HG03196 (cell line): ENCODE data around the gene EHD1.
A peak's percentile ranks its signal among the peaks of the same experiment; 100 is the strongest.

Experiments used
- ATAC-seq: cut with Tn5 transposase; IDR thresholded peaks from one replicate; pipeline ENCODE4 v1.9.1; 2021; ENCODE audit not compliant: unreplicated experiment

Gene EHD1

DNA sequence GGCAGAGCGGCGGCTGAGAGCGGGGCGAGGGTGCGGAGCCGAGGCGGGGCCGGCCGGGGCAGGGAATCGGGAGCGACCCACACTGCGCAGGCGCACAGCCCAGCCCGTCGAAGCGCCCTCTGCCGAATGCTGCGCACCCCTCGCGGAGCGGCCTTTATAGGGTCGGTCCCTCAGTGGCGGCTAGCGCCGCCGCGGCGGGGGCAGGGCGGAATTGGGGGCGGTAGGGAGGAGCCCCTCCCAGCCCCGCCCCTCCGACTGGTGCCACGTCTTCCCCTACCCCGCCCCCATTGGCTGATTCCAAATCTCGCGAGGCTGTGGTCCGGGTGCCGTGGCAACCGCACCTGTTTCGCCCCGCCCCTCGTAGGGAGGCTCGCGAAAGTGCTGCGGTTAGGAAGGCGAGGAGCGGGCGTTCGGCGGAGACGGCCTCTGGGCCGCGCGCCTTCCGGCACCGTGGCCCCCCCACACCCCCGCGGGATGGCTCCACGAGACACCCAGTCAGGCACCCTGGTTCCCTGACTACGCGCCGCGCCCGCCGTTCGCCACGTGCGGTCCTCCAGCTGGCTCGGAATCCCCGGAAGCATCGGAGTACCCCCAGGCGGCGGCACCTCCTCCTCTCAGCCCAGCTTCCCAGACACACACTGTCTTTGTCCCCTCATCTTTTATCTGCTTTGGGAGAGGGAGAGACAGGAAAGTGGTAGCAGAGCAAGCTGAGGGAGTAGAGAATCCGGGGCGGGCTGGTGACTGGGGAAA lies at the start of gene EHD1:
Gene EHD1, minus strand, starts transcription at position 128 of the 750 bp plus-strand sequence. CDS start 157 bp downstream, outside the sequence.
- ATAC-seq: peak; percentile 62

- ATAC-seq: no peak
Observed at GRCh38 chr11:64926689-64927088, 48.3 kb upstream of the EHD1 start.

DNA sequence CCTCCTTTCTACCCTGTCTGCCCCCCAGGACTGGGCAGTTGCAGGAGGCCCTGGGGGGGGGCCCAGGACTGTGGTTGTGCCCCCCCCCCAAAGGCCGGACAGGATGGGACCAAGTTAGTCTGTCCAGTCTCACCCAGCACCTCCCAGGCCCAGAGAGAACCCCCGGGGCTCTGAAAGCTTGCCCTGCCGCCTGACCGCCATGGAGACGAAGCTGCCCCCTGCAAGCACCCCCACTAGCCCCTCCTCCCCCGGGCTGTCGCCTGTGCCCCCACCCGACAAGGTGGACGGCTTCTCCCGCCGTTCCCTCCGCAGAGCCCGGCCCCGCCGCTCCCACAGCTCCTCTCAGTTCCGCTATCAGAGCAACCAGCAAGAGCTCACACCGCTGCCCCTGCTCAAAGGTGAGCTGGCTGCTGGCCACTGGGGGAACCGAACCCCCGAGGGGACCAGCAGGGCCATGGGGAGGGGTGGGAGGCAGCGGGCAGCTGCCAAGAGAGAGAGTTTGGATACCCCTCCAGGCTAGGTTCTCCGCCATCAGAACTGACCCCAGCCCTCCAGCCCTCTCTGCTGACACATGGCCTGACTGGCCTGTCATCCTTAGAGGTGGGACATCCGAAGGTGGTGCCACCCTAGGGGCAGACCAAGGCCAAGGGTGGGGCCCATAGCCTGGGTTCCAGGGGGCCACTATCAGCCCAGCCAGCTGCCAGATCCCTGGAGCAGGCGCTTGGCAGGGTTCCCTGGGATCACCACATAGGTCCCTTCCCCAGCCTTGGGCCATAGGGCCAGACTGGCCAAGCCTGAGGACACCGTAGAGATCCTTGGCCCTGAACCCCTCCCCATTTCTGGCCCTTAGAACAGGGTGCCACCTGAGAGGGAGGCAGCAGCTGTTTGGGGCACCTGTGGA lies 47.4 kb upstream of the EHD1 start:
- ATAC-seq: no peak

DNA sequence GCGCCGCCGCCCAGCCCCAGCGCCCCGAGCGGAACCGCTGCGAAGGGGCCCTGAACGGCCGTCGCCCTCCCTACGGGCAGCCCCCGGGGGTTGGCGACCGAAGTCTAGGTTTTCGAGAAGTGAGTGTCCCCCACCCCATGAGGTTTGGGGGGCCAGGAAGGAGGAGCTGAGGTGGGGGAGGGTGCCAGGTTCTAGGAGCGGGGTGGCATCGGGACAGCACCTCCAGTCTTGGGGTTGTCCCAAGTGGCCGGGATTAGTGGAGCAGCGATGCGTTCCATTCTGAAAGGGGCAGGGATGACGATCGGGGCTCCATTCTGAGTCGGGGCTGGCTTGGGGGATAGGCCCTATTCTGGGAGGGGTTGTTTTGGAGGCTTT lies 46.5 kb upstream of the EHD1 start:
- peak; percentile 6 for ATAC-seq

GRCh38 chr11:64923944-64924909 lies 45.8 kb upstream of the EHD1 start, which contains the start of gene PPP2R5B:
TSS of gene PPP2R5B (plus strand) at chr11:64924689. CDS start at chr11:64925735, 1,046 bp downstream.
- peak; percentile 71 for ATAC-seq

DNA sequence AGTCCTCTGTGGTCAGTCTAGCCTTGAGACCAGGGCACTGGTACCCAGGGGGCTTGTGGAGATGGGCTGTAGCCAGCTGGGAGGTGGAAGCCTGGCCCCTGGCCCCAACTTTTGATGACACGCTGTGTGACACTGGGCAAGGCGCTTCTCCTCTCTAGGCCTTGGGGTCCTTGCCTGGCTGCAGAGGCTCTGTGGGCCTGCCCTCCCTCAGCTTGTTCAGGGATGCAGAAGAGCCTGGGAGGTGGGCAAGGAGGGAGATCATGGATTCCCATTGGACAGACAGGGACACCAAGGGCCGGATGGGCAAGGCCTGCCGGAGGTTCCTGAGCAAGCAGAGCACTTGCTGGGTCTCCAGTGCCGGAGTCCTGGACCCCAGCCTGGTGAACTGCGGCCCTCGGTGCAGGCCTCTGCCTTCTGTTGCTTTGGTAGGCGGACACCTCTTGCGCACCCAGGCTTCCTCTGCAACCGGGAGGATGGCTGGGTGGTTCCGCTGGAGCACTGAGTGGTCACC lies 44.8 kb upstream of the EHD1 start:
- no peak for ATAC-seq

- no peak for ATAC-seq
Observed at GRCh38 chr11:64921384-64921783, 43.0 kb upstream of the EHD1 start.

DNA sequence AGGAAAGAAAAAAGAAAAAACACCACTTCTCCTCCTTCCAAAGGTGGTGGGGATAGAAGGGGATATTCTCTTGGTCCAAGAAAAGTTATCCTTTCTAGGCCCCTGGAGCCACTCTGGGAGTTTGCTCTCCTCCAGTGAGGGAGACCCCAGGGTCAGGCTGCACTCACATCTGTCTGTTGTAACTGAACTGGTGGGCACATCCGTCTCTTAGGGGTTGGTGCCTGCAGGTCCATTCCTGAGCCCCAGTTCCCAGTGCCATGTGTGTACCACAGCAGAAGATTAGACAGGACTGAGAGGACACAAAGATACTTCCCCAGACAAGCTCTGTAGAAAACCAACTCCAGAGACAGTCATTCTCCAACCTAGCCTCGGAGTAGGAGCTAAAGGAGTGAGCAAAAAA lies 41.7 kb upstream of the EHD1 start:
- no peak for ATAC-seq

DNA sequence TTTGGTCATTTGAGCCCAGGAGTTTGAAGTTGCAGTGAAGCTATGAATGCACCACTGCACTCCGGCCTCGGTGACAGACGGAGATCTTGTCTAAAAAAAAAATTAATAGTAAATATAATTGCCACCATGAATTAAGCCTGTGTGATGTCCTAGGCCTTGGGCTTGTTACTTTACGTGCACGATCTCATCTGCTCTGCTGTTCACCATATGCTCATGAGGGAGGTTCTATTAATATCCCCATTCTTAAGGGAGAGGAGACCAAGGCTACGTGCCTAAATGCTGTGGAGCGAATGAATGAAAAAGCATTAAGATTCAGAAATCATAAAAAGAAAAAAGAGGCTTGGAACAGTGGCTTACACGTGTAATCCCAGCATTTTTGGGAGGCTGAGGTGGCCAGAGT lies 41.2 kb upstream of the EHD1 start:
- ATAC-seq: no peak

DNA sequence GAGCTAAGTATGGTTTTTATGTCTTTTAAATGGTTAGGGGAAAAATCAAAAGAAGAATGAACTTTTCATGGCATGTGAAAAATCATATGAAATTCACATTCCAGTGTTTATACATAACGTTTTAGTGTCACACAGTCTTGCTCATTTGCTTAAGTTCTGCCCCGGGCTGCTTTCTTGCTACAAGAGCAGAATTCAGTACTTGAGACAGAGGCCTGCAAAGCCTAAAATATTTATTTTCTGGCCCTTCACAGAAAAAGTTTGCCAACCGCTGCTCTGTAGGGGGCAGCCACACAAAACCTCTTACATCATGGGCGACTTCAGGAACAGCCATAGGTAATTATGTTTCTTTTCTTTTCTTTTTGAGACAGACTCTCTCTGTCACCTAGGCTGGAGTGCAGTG lies 39.6 kb upstream of the EHD1 start:
- no peak for ATAC-seq

DNA sequence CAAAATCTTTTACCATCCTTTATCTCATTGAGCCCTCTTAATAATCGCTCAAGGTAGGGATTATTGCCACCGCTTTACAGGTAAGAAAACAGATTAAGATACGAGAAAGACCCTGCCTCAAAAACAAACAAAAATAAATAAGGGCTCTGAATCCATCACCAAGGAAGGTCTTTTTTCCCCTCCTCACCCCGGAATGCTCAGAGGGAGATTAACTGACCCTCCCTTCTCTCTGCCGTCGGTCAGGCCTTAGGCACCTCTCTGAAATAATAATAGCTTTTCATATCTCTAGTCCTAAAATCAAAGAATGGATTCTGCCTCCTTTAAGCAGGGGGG lies 39.2 kb upstream of the EHD1 start:
- no peak for ATAC-seq

DNA sequence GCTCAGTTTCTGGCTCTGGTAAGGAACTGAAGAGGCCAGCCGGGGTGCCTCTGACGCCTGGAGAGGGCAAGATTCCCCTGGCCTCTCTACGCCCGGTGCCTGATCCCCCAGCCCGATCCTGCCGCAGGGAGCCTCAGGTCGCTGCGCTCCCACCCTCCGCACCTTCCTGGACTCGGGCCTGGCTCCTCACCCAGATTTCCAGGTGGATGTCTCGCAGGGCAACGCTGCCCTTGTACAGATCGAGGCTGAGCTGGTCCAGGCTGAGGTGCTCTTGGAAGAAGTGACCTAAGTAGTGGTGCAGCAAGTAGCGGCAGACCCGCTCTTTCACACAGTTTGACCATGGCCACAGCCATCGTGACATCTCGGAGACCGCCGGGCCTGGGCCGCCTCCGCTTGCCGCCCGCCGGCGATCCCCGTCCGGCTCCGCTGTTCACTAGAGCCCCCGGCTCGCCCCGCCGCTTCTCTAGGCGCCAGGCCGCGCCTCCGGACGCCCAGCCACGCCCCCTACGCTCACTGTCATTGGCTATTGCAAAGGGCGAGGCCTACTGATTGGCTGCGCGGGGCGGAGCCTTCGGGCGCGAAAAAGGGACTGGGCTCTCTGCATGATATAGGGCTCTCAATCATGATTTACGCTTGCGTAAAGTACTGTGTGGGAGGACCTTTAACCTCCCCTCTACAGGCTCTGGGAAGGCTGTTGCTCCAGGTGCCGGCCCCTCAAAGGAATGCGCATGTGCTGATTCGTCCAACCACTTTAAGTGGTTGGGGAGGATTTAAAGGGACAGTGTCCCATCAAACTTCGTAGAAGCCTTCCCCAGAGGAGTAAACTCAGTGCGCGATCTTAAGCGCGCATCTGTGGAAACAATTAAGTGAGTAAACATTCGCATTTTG lies 38.6 kb upstream of the EHD1 start, which contains the start of gene ATG2A:
Gene ATG2A, minus strand, starts transcription at position 435 of the 888 bp plus-strand sequence. Its CDS starts 74 bp downstream, at position 361.
- ATAC-seq: peak; percentile 89

- no peak for ATAC-seq
Observed at GRCh38 chr11:64916040-64916774, 37.8 kb upstream of the EHD1 start.

DNA sequence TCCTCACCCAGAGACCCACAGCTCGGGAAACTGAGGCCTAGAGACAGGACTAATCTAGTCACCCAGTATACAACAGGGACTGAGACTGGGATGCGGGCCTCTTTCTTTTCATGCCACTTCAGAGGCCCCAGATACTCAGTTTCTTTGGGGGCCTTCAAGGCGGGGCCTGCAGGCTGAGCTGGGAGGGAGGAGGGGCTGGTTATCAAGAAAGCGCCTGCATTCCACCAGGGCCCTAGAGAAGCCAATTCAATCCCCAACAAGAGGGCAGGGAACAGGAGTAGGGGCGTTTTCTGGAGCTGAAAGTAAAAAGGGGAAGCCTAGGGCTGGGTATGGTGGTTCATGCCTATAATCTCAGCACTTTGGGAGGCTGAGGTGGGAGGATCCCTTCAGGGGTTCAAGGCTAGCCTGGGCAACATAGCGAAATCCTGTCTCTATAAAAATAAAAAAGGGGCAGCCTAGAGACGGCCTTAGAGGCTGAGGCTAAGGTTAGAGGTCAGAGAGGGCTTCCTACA lies 37.0 kb upstream of the EHD1 start:
- ATAC-seq: no peak

DNA sequence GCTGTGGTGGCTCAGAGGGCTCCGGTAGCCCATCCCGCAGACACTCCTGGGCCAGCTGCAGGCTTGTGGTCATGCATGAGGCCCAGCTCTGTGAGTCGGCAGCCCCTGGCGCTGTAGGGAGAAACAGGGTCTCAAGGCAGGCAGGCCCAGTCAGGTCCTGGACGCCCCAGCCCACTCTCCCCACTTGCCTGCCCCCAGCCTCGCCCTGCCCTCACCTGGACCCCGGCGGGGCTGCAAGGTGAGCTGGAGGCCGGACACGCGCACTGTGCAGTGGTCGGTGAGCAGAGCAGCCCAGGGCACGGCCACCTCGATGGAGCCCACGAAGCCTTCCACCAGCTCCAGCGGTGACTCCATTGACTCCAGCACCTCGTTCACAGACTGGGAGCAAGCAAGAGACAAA lies 35.7 kb upstream of the EHD1 start:
- ATAC-seq: no peak

DNA sequence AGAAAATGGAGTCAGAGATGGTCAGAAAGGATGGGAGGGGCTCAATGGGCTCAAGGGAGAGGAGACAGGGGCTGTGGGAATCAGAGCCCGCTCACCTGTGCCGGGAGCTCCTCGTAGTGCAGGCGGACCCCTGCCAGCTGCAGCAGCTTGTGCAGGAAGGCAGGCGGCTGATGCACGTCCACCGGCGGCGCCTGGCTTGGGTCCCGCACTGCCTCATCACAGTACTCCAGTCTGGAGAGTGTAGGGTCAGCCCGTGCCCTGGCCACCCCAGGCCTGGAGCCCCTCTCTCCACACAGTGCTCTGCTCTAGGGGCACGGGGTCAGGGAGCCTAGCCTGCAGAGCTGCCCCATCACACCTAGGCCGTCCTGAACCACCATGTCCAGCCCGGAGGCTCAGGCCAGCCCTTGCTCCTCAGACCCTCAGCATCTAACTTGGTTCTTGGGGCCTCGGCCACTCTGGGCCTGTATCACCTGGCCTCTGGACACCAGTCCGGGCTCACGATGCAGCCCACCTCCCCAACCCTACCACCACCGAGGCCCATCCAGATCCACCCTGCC lies 34.8 kb upstream of the EHD1 start:
- no peak for ATAC-seq

- ATAC-seq: no peak
Observed at GRCh38 chr11:64911689-64912088, 33.3 kb upstream of the EHD1 start.

DNA sequence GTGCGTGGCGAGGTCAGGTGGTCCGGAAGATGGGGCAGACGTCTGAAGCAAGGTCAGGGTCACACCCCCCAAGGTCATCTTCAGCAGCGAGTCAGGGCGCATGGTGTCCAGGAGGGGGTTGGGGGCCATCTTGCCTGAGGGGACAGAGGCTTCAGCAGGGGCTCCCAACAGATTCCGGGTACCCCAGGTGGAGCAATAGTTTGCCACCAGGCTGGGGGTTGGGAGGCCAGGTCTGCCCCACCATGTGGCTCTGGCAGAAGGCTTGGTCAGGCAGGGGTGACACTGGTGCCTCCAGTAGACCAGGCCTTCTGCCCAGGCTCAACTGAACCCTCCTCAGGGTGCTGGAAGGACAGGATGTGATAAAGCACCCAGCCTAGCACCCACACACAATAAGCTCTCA lies 32.7 kb upstream of the EHD1 start:
- ATAC-seq: no peak
